ENCODE results near the gene DHODH. TPM values are rescaled to one million over a fixed set of nuclear protein-coding genes. Genes with fewer than 3 reads are reported as not detected.
"Not testable (repeated sequence)": the region's sequence is repeated elsewhere in the genome, so short reads cannot be mapped to it uniquely, and the experiment has no call there.

The DHODH gene
- total RNA-seq, 2 experiments from 2014 or later = 31.1 to 31.8 TPM

GRCh38 chr16:72044825-72045359 is 36.3 kb downstream of the DHODH start:
- POLR2A ChIA-PET = no interaction called here
- CTCF ChIA-PET = no interaction called here

DNA sequence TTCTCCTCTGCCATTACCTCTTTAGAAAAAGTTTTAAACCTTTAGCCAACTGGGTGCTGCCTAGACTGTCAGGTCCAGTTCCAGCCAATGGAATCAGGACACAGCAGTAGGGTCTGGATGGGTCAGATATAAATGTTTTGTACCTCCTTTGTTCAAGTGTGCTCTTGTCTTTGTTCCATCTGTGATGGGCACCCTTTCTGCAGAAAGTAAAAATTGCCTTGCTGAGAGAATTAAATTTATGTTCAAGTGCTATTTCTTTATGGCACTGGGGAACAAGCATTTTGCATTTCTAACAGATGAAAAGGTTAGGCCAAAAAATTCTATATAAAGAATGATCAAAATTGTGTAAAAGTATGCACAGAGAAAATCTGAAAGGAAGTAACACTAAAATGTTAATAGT is 40.6 kb downstream of the DHODH start:
- POLR2A ChIA-PET = no interaction called here
- CTCF ChIA-PET = no interaction called here

GRCh38 chr16:72050769-72051464 is 42.4 kb downstream of the DHODH start:
- POLR2A ChIA-PET = no interaction called here
- CTCF ChIA-PET = no interaction called here

DNA sequence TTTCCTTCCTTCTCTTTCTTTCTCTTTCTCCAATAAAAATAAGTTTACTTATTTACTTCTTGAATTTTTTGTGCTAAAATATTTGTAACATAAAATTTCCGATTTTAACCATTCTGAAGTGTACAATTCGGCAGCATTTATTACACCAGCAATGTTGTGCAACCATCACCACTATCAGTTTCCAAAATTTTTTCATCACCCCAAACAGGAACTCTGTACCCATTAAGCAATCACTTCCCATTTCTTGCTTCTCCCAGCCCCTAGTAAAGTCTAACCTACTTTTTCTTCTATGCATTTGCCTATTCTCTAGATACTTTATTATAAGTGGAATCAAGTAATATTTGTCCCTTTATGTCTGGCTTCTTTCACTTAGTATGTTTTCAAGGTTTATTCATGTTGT is 43.3 kb downstream of the DHODH start:
- ChIA-PET CTCF (no interaction called here), POLR2A (no interaction called here)

DNA sequence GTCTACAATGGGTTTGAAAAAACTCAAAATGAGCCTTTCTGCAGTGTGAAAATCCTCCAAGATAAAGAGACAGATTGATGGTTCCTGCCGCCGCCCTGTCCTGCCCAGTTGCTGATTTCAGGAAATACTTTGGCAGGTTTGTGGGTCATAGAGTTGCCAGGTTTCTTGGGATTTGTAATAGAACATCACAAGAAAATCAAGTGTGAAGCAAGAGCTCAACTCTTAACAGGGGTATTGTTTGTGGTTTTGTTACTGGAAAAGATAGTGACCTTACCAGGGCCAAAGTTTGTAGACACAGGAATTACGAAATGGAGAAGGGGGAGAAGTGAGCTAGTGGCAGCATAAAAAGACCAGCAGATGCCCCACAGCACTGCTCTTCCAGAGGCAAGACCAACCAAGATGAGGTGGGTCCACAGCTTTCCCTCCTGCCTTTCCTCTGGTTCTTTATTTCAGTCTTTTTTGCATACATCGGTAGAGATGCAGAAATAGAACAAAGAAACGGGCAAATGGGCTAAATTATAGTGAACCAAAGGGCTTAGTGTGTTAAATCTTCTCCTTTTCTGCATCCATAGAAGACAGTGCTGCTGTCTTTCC is 45.8 kb downstream of the DHODH start, which contains the start of gene HP:
TSS of gene HP (plus strand) at position 252 of the 594 bp plus-strand sequence. CDS start at position 400, 148 bp downstream.
- CTCF ChIA-PET, POLR2A ChIA-PET: not testable (repeated sequence)

GRCh38 chr16:72055911-72056310 is 47.4 kb downstream of the DHODH start:
- ChIA-PET POLR2A (no interaction called here), CTCF (no interaction called here)

- CTCF ChIA-PET = not testable (repeated sequence)
These were observed 48.8 kb downstream of the DHODH start for GRCh38 chr16:72057313-72057712.

GRCh38 chr16:72059060-72059459 is 50.5 kb downstream of the DHODH start:
- CTCF ChIA-PET, POLR2A ChIA-PET: not testable (repeated sequence)

More at GRCh38 chr16:72057313-72057712, 48.8 kb downstream of the DHODH start:
- POLR2A ChIA-PET = not testable (repeated sequence)

- ChIA-PET POLR2A (no interaction called here), CTCF (no interaction called here)
These were observed 51.9 kb downstream of the DHODH start for GRCh38 chr16:72060405-72060804.

GRCh38 chr16:72061564-72061963 is 53.0 kb downstream of the DHODH start:
- CTCF ChIA-PET = interaction anchor here (1.2 kb wide), 1 partner anchor 9 kb away, joined by 3 read pairs; no protein-coding TSS in a partner anchor
- POLR2A ChIA-PET = no interaction called here

DNA sequence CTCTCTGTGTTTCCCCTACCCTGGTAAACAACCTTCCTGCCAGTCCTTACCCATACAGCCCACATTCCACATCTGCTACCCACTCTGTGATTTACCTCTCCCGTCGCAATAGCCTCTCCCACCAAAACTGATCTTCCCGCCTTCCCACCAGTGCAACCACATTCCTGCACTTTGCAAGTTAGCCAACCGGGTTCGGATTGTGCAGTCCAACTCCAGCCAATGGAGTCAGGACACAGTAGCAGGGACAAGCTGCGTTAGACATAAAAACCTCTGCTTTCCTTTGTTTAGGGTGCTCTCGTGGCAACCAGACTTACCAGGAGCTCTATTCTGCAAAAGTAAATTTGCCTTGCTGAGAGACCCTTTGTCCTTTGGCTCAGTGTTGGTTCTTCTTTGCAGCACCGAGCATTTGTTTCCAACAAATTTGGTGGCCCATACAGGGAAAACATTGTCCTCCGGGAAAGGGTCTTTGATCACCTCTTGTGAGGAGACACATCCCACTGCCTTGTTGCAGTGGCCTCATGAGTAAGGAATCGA is 55.9 kb downstream of the DHODH start:
- ChIA-PET CTCF (no interaction called here), POLR2A (no interaction called here)

- POLR2A ChIA-PET = no interaction called here
- CTCF ChIA-PET = interaction anchor here (0.8 to 1.5 kb wide), 3 partner anchors 24 to 57 kb away, joined by 3 to 4 read pairs (median 3); no protein-coding TSS in a partner anchor
These were observed 58.2 kb downstream of the DHODH start for GRCh38 chr16:72066747-72067146.

DNA sequence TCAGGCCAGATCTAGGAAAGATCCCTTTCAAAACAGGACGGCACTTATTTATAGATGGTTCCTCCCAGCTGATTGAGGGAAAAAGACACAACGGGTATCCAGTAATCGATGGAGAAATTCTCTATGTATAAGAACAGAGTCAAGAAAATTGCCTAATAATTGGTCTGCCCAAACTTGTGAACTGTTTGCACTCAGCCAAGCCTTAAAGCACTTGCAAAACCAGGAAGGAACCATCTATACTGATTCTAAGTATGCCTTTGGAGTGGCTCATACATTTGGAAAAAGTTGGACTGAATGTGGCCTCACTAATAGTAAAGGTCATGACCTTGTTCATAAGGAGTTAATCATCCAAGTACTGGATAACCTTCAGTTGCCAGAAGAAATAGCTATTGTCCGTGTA is 60.4 kb downstream of the DHODH start:
- ChIA-PET POLR2A (no interaction called here), CTCF (interaction anchor here (1.5 kb wide), 1 partner anchor 30 kb away, joined by 3 read pairs; no protein-coding TSS in a partner anchor)

DNA sequence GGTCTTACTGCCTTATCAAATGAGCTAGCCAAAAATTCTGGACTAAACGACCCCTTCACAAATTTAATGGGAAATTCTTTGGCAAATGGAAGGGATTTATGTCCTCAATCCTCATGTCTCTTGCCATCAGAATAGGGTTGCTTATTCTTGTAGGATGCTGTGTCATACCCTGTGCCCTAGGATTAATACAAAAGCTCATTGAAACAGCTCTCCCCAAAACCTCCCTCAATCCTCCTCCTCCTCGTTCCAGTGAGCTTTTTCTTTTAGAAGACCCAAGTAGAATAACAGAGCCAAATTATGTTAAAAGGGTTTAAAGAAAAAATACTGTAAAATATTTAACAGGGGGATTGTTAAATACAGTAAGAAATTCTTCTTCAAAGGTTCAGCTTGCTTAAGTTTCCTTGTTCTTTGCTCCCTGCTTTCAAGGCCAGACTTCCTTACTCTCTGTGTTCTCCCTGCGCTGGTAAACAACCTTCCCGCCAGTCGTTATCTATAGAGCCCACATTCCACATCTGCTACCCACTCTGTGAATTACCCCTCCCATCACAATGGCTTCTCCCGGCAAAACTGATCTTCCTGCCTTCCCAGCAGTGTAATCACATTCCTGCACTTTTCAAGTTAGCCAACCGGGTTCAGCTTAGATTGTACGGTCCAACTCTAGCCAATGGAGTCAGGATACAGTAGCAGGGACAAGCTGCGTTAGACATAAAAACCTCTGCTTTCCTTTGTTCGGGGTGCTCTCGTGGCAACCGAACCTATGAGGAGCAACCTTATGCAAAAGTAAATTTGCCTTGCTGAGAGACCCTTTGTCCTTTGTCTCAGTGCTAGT is 64.2 kb downstream of the DHODH start:
- CTCF ChIA-PET = no interaction called here

DNA sequence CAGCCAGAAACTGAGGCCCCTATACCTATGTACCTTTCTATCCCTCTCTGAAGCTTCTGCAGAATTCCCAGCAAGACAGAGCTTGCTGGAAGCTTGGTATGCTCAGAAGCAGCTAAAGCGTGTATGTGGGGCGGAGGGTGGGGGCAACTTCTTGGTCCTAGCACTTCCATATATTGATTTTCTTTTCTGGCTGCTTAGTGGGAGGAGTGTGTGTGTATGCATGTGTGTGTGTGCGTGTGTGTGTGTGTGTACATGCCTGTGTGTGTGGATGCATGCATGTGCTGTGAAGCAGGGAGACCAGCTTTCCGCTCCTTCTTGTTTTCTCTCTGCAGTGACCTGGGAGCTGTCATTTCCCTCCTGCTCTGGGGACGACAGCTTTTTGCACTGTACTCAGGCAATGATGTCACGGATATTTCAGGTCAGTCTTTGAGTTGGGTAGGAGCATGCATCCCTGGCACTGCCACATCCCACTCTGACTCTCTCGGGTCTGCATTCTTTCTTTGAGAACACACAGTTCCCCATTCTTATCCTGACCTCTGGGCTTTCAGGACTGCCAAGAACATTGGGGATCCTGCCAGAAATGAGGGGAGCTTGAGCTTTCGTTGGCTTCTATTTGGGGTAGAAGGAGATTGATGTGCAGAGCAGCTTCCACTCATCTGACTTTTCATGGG is 65.2 kb downstream of the DHODH start:
- ChIA-PET CTCF (no interaction called here), POLR2A (no interaction called here)

More for the DNA sequence above, 64.2 kb downstream of the DHODH start:
- POLR2A ChIA-PET = no interaction called here

GRCh38 chr16:72075067-72075466 is 66.5 kb downstream of the DHODH start:
- POLR2A ChIA-PET, CTCF ChIA-PET: not testable (repeated sequence)

Data from activated CD8-positive, alpha-beta memory T cell treated with anti-CD3 and anti-CD28 coated beads for 36 hours (primary cell).